ENCODE results near the gene TACR1. TPM values are rescaled to one million over a fixed set of nuclear protein-coding genes. Genes with fewer than 3 reads are reported as not detected.

TACR1 gene
- polyA plus RNA-seq, 1 donor from 2014 or later = 0.78 TPM

DNA sequence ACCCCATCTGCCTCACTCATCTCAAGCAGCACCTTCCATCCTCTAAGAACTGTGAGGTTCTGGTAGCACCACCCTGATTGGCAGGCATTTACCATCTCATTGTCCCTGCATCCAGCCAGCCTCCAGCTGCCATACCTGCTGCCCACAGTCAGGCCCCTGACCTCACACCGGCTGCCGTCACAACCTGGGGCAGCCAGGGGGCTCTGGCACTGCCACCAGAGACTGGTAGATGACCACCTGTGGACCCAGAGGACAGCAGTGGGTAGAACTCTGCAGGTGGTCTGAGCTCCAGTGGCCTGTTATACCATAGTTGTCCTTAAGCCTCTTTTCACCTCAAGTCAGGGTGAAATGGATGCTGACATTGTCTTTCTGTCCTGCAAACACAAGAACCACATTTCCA is 171.4 kb downstream of the TACR1 start:
- H3K4me3 ChIP-seq (ENCODE audit: low read length) = no peak overlapping the region
- no peaks in the 10 kb centered on the region for H3F3A ChIP-seq (ENCODE audit: insufficient read depth, low read length, poor library complexity, severe bottlenecking)
- H3K9me2 ChIP-seq (ENCODE audit: insufficient read depth, low read length) = no peaks in the 10 kb centered on the region
- H3K9me3 ChIP-seq (ENCODE audit: low read length) = no peaks in the 10 kb centered on the region
- no peak overlapping the region for H2AFZ ChIP-seq (ENCODE audit: low read depth, low read length)
- H3K27me3 ChIP-seq (ENCODE audit: insufficient read depth, low read depth, low read length) = no peaks in the 10 kb centered on the region
- H3K9ac ChIP-seq (ENCODE audit: low read length) = no peak overlapping the region
- H3K36me3 ChIP-seq (ENCODE audit: insufficient read depth, low read length) = no peaks in the 10 kb centered on the region
- H3K79me2 ChIP-seq (replicated peaks; ENCODE audit: insufficient read depth, low read length) = no peaks in the 10 kb centered on the region
- no peaks in the 10 kb centered on the region for H4K20me1 ChIP-seq (ENCODE audit: insufficient read depth)
- TF ChIP-seq EZH2 (IDR thresholded peaks at IDR 0.05; ENCODE audit: borderline replicate concordance, insufficient read depth, low read length, poor library complexity, severe bottlenecking) (no peak), RAD21 (conservative IDR thresholded peaks at IDR 0.05) (no peak), EP300 (conservative IDR thresholded peaks at IDR 0.05; ENCODE audit: poor library complexity, severe bottlenecking) (no peak), MXI1 (conservative IDR thresholded peaks at IDR 0.05; ENCODE audit: poor library complexity, severe bottlenecking) (no peak), SMC3 (conservative IDR thresholded peaks at IDR 0.05; ENCODE audit: poor library complexity) (no peak), POLR2AphosphoS5 (IDR thresholded peaks at IDR 0.05) (no peak), TAF1 (IDR thresholded peaks at IDR 0.05; ENCODE audit: low read depth) (no peak)
- TF ChIP-seq, protein P1, sequence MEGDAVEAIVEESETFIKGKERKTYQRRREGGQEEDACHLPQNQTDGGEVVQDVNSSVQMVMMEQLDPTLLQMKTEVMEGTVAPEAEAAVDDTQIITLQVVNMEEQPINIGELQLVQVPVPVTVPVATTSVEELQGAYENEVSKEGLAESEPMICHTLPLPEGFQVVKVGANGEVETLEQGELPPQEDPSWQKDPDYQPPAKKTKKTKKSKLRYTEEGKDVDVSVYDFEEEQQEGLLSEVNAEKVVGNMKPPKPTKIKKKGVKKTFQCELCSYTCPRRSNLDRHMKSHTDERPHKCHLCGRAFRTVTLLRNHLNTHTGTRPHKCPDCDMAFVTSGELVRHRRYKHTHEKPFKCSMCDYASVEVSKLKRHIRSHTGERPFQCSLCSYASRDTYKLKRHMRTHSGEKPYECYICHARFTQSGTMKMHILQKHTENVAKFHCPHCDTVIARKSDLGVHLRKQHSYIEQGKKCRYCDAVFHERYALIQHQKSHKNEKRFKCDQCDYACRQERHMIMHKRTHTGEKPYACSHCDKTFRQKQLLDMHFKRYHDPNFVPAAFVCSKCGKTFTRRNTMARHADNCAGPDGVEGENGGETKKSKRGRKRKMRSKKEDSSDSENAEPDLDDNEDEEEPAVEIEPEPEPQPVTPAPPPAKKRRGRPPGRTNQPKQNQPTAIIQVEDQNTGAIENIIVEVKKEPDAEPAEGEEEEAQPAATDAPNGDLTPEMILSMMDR (IDR thresholded peaks at IDR 0.05; ENCODE audit: poor library complexity, severe bottlenecking) = no peak
- TF ChIP-seq, protein P2, sequence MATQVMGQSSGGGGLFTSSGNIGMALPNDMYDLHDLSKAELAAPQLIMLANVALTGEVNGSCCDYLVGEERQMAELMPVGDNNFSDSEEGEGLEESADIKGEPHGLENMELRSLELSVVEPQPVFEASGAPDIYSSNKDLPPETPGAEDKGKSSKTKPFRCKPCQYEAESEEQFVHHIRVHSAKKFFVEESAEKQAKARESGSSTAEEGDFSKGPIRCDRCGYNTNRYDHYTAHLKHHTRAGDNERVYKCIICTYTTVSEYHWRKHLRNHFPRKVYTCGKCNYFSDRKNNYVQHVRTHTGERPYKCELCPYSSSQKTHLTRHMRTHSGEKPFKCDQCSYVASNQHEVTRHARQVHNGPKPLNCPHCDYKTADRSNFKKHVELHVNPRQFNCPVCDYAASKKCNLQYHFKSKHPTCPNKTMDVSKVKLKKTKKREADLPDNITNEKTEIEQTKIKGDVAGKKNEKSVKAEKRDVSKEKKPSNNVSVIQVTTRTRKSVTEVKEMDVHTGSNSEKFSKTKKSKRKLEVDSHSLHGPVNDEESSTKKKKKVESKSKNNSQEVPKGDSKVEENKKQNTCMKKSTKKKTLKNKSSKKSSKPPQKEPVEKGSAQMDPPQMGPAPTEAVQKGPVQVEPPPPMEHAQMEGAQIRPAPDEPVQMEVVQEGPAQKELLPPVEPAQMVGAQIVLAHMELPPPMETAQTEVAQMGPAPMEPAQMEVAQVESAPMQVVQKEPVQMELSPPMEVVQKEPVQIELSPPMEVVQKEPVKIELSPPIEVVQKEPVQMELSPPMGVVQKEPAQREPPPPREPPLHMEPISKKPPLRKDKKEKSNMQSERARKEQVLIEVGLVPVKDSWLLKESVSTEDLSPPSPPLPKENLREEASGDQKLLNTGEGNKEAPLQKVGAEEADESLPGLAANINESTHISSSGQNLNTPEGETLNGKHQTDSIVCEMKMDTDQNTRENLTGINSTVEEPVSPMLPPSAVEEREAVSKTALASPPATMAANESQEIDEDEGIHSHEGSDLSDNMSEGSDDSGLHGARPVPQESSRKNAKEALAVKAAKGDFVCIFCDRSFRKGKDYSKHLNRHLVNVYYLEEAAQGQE (IDR thresholded peaks at IDR 0.05; ENCODE audit: borderline replicate concordance) = no peak
- H3K4me2 ChIP-seq (ENCODE audit: low read length) = no peak overlapping the region
- no peak overlapping the region for H3K27ac ChIP-seq (ENCODE audit: low read length)

DNA sequence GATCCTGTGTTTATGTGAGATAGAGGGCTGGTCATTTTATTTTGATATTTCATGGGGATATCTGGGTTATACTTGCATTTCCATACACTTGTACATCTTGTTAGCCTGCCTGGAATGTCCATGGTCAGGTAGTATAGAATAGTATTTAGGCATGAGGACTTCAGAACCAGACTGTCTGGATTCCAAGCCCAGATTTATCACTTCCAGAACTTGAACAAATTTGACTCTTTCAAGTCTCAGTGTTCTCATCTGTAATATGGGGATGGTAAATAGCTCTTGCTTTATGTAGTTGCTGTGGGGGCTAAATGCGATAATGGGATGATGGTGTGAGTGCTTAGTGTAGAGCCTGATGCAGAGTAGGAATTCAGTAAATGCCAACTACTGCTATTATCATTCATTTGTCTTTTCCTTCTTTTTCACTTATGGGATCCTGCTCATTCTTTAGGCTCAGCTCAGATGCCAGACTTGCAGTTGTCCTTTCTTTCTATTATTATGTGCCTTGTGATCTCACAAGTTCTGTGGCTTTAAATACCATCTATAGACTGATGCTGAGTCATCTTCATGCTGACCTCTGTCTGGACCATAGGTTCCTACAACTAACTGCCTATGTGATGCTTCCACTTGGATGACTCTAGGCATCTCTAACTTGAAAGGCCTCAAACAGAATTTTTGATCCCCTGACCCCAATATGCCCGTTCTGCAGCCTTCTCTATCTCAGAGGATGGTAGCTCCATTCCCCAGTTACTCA is 173.5 kb downstream of the TACR1 start:
- no peaks in the 10 kb centered on the region for H4K20me1 ChIP-seq (ENCODE audit: insufficient read depth)
- TF ChIP-seq SMC3 (conservative IDR thresholded peaks at IDR 0.05; ENCODE audit: poor library complexity) = no peak
- no peak for TF ChIP-seq RAD21 (conservative IDR thresholded peaks at IDR 0.05)
- TF ChIP-seq, protein P2 (IDR thresholded peaks at IDR 0.05; ENCODE audit: borderline replicate concordance) = no peak
- TF ChIP-seq MXI1 (conservative IDR thresholded peaks at IDR 0.05; ENCODE audit: poor library complexity, severe bottlenecking) = no peak
- no peak for TF ChIP-seq TAF1 (IDR thresholded peaks at IDR 0.05; ENCODE audit: low read depth)
- TF ChIP-seq POLR2AphosphoS5 (IDR thresholded peaks at IDR 0.05) = no peak
- TF ChIP-seq EP300 (conservative IDR thresholded peaks at IDR 0.05; ENCODE audit: poor library complexity, severe bottlenecking) = no peak
- TF ChIP-seq, protein P1 (IDR thresholded peaks at IDR 0.05; ENCODE audit: poor library complexity, severe bottlenecking) = no peak
- no peak overlapping the region for H3K4me3 ChIP-seq (ENCODE audit: low read length)
- H3K27ac ChIP-seq (ENCODE audit: low read length) = no peak overlapping the region
- no peaks in the 10 kb centered on the region for H3K9me3 ChIP-seq (ENCODE audit: low read length)
- no peaks in the 10 kb centered on the region for H3K79me2 ChIP-seq (replicated peaks; ENCODE audit: insufficient read depth, low read length)
- H3K4me2 ChIP-seq (ENCODE audit: low read length) = no peak overlapping the region
- no peak overlapping the region for H2AFZ ChIP-seq (ENCODE audit: low read depth, low read length)
- H3K9ac ChIP-seq (ENCODE audit: low read length) = no peak overlapping the region
- H3K9me2 ChIP-seq (ENCODE audit: insufficient read depth, low read length) = no peaks in the 10 kb centered on the region
- H3K27me3 ChIP-seq (ENCODE audit: insufficient read depth, low read depth, low read length) = no peaks in the 10 kb centered on the region
- H3K36me3 ChIP-seq (ENCODE audit: insufficient read depth, low read length) = no peaks in the 10 kb centered on the region
- H3F3A ChIP-seq (ENCODE audit: insufficient read depth, low read length, poor library complexity, severe bottlenecking) = no peaks in the 10 kb centered on the region
